ENCODE measurements around the gene ANK3. TPM values are rescaled to one million over a fixed set of nuclear protein-coding genes. Genes with fewer than 3 reads are reported as not detected.

The ANK3 gene
- total and polyA plus RNA-seq, 2 donors (not counting 3 experiments of a cell fraction or from before 2014, with no cell fraction given): 0.88 to 8.5 TPM

DNA sequence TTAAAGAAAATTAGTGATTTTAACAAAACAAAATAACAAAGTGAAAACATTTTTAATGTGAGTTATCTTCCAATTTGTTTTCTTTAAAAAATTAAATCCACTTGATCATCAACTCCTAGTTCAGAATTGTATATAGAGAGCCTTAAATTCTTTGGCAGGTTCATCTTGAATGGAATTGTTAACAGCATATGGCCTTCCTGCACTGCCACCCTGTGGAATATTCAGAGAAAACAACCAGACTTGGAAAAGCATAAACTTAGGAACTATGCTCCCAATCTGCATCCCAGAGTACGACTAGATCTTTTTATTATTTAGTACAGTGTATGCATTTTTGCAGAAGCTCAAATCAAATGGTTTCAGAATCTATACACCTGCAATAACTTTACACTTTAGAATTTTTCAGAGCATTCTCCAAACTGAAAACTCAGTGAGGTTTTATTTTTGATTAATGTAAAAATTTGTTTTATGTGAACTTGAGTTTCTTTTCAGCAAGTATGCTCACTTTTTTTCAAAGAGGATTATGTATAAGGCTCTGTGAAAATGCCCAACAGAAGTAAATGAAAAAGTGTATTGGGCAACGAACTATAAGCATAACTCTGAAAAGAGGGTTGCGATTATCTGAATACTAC lies 44.9 kb upstream of the ANK3 start:
- FAIRE-seq: peak; percentile 81
- H3K4me2 ChIP-seq (ENCODE audit: insufficient read depth, low read length): no peak overlapping the region
- no peaks in the 10 kb centered on the region for H3K36me3 ChIP-seq (ENCODE audit: control insufficient read depth in 2 of 2, extremely low read depth in 1 of 2, insufficient read depth in 2 of 2, low read length in 2 of 2)
- H2AFZ ChIP-seq (ENCODE audit: low read depth, low read length): no peak overlapping the region
- no peaks in the 10 kb centered on the region for H3K9me1 ChIP-seq (replicated peaks; ENCODE audit: control insufficient read depth, extremely low read depth, insufficient read depth, low read length)
- CTCF ChIA-PET: interaction anchor here (0.9 to 3.3 kb wide), 16 partner anchors 10 to 808 kb away, joined by 3 to 97 read pairs (median 7); no protein-coding TSS in a partner anchor
- no peaks in the 10 kb centered on the region for H3K79me2 ChIP-seq (ENCODE audit: control insufficient read depth, insufficient read depth, low read length)
- no peaks in the 10 kb centered on the region for H4K20me1 ChIP-seq (replicated peaks; ENCODE audit: control insufficient read depth, extremely low read depth, insufficient read depth, low read length)
- TF ChIP-seq GATA2 (IDR thresholded peaks at IDR 0.05; ENCODE audit: insufficient read depth, insufficient read length, low read depth, low read length): no peak
- TF ChIP-seq, protein P1, sequence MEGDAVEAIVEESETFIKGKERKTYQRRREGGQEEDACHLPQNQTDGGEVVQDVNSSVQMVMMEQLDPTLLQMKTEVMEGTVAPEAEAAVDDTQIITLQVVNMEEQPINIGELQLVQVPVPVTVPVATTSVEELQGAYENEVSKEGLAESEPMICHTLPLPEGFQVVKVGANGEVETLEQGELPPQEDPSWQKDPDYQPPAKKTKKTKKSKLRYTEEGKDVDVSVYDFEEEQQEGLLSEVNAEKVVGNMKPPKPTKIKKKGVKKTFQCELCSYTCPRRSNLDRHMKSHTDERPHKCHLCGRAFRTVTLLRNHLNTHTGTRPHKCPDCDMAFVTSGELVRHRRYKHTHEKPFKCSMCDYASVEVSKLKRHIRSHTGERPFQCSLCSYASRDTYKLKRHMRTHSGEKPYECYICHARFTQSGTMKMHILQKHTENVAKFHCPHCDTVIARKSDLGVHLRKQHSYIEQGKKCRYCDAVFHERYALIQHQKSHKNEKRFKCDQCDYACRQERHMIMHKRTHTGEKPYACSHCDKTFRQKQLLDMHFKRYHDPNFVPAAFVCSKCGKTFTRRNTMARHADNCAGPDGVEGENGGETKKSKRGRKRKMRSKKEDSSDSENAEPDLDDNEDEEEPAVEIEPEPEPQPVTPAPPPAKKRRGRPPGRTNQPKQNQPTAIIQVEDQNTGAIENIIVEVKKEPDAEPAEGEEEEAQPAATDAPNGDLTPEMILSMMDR (IDR thresholded peaks at IDR 0.05; ENCODE audit: extremely low read depth in 1 of 2, insufficient read depth in 1 of 2, low read depth in 1 of 2, low read length in 2 of 2): peak; percentile 38 to 47
- peaks cover 9% of the 10 kb centered on the region for H3K4me1 ChIP-seq (ENCODE audit: control insufficient read depth, extremely low read depth, insufficient read depth, low read length)
- no peaks in the 10 kb centered on the region for H3K9me3 ChIP-seq (replicated peaks; ENCODE audit: control insufficient read depth, insufficient read depth, low read length)
- H3K27me3 ChIP-seq (ENCODE audit: control insufficient read depth in 2 of 2, insufficient read depth in 2 of 2, low read length in 2 of 2): no peaks in the 10 kb centered on the region
- dilution Hi-C loops (cut with MboI; ENCODE audit: extremely low pct_ligation_motif_present, low sequenced_read_pairs) (no loop called here), intact Hi-C loops (cut with micrococcal nuclease) (loop anchor here (1.0 to 2.0 kb wide), 9 partner anchors 20 to 808 kb away; no protein-coding TSS in a partner anchor)
- H3K9ac ChIP-seq (replicated peaks; ENCODE audit: extremely low read depth, insufficient read depth, low read length): no peak overlapping the region
- POLR2A ChIA-PET: no interaction called here
- no peak overlapping the region for H3K4me3 ChIP-seq (replicated peaks in 1 of 3; ENCODE audit: insufficient read depth in 1 of 3, low read depth in 1 of 3, low read length in 3 of 3)
- BruUV-seq (replicated peaks): no TSS peak
- no peak overlapping the region for H3K27ac ChIP-seq (ENCODE audit: insufficient read depth, low read depth, low read length)
- DNase-seq (ENCODE audit: low read depth, low spot score): peak; percentile 78

GRCh38 chr10:60433684-60434083 lies 44.0 kb upstream of the ANK3 start:
- BruUV-seq (replicated peaks): no TSS peak
- H3K9me3 ChIP-seq (replicated peaks; ENCODE audit: control insufficient read depth, insufficient read depth, low read length): no peaks in the 10 kb centered on the region
- H3K4me3 ChIP-seq (replicated peaks in 1 of 3; ENCODE audit: insufficient read depth in 1 of 3, low read depth in 1 of 3, low read length in 3 of 3): no peak overlapping the region
- H3K36me3 ChIP-seq (ENCODE audit: control insufficient read depth in 2 of 2, extremely low read depth in 1 of 2, insufficient read depth in 2 of 2, low read length in 2 of 2): no peaks in the 10 kb centered on the region
- FAIRE-seq (peak; percentile 55), DNase-seq (ENCODE audit: low read depth, low spot score) (peak; percentile 34)
- H3K4me2 ChIP-seq (ENCODE audit: insufficient read depth, low read length): no peak overlapping the region
- H3K9me1 ChIP-seq (replicated peaks; ENCODE audit: control insufficient read depth, extremely low read depth, insufficient read depth, low read length): no peaks in the 10 kb centered on the region
- ChIA-PET POLR2A (no interaction called here), CTCF (interaction anchor here (0.6 to 3.3 kb wide), 30 partner anchors 11 to 807 kb away, joined by 3 to 97 read pairs (median 4); partner anchors contain the start of gene ANK3)
- no peaks in the 10 kb centered on the region for H4K20me1 ChIP-seq (replicated peaks; ENCODE audit: control insufficient read depth, extremely low read depth, insufficient read depth, low read length)
- dilution Hi-C loops (cut with MboI; ENCODE audit: extremely low pct_ligation_motif_present, low sequenced_read_pairs): no loop called here
- no peaks in the 10 kb centered on the region for H3K27me3 ChIP-seq (ENCODE audit: control insufficient read depth in 2 of 2, insufficient read depth in 2 of 2, low read length in 2 of 2)
- no peak overlapping the region for H3K9ac ChIP-seq (replicated peaks; ENCODE audit: extremely low read depth, insufficient read depth, low read length)
- TF ChIP-seq, protein P2, sequence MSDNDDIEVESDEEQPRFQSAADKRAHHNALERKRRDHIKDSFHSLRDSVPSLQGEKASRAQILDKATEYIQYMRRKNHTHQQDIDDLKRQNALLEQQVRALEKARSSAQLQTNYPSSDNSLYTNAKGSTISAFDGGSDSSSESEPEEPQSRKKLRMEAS (IDR thresholded peaks at IDR 0.05; ENCODE audit: insufficient read depth, insufficient read length): no peak
- TF ChIP-seq, protein P1 (IDR thresholded peaks at IDR 0.05; ENCODE audit: extremely low read depth in 1 of 2, insufficient read depth in 1 of 2, low read depth in 1 of 2, low read length in 2 of 2): no peak
- no peak for TF ChIP-seq FOS (IDR thresholded peaks at IDR 0.05; ENCODE audit: borderline replicate concordance, insufficient read depth, low read length)
- TF ChIP-seq MYC (IDR thresholded peaks at IDR 0.05; ENCODE audit: low read depth, low read length): no peak
- no peak for TF ChIP-seq POLR2A (IDR thresholded peaks at IDR 0.05; ENCODE audit: low read depth, low read length)
- no peak for TF ChIP-seq EZH2 (IDR thresholded peaks at IDR 0.05; ENCODE audit: borderline replicate concordance, low read depth, low read length, severe bottlenecking)
- peak overlapping the region; percentile 52 for H2AFZ ChIP-seq (ENCODE audit: low read depth, low read length)
- no peaks in the 10 kb centered on the region for H3K79me2 ChIP-seq (ENCODE audit: control insufficient read depth, insufficient read depth, low read length)
- no peak overlapping the region for H3K27ac ChIP-seq (ENCODE audit: insufficient read depth, low read depth, low read length)
- H3K4me1 ChIP-seq (ENCODE audit: control insufficient read depth, extremely low read depth, insufficient read depth, low read length): peaks cover 18% of the 10 kb centered on the region
- intact Hi-C loops (cut with micrococcal nuclease): loop anchor here (1.0 to 2.0 kb wide), 9 partner anchors 19 to 807 kb away; no protein-coding TSS in a partner anchor
